Astrocyte (in vitro differentiated cells and primary cell): ENCODE measurements around the gene RAB4B. TPM values are rescaled to one million over a fixed set of nuclear protein-coding genes. Genes with fewer than 3 reads are reported as not detected.
"Not testable (repeated sequence)": the region's sequence is repeated elsewhere in the genome, so short reads cannot be mapped to it uniquely, and the experiment has no call there.

Source experiments
- DNase-seq: peaks from one replicate; pipeline ENCODE4 v3.0.0-alpha.2; 2010; ENCODE audit warnings: low read depth
- FAIRE-seq: peaks from 2 replicates; lab custom pipeline; 2011; peaks lifted over from hg19 to GRCh38; lab: Jason Lieb, UNC
- H2AFZ ChIP-seq: 2 replicates; pipeline ENCODE4 v1.6.0; 2012; ENCODE audit warnings: low read depth, low read length, inconsistent platforms
- H3K27ac ChIP-seq: 2 replicates; pipeline ENCODE4 v1.5.1; 2011; ENCODE audit warnings: low read depth, low read length, inconsistent platforms
- H3K27me3 ChIP-seq: 2 replicates; pipeline ENCODE4 v1.6.0; 2011; ENCODE audit warnings: low read length, inconsistent platforms; ENCODE audit not compliant: insufficient read depth
- H3K36me3 ChIP-seq: 2 replicates; pipeline ENCODE4 v1.5.1; 2011; ENCODE audit warnings: low read length, inconsistent platforms; ENCODE audit not compliant: insufficient read depth
- H3K4me1 ChIP-seq: 2 replicates; pipeline ENCODE4 v1.5.1; 2011; ENCODE audit warnings: low read length, inconsistent platforms; ENCODE audit not compliant: insufficient read depth
- H3K4me2 ChIP-seq: 2 replicates; pipeline ENCODE4 v1.6.0; 2012; ENCODE audit warnings: low read length, inconsistent platforms
- H3K4me3 ChIP-seq: 2 replicates; pipeline ENCODE4 v1.5.1; 2011; ENCODE audit warnings: low read depth, mild to moderate bottlenecking, low read length, inconsistent platforms; ENCODE audit not compliant: insufficient read depth
- H3K79me2 ChIP-seq: 2 replicates; pipeline ENCODE4 v1.6.0; 2012; ENCODE audit warnings: mild to moderate bottlenecking, low read length, inconsistent platforms; ENCODE audit not compliant: insufficient read depth
- H3K9ac ChIP-seq: 2 replicates; pipeline ENCODE4 v1.6.0; 2012; ENCODE audit warnings: mild to moderate bottlenecking, low read length, inconsistent platforms
- H3K9me3 ChIP-seq: 2 replicates; pipeline ENCODE4 v1.5.1; 2012; ENCODE audit warnings: low read depth, mild to moderate bottlenecking, low read length, inconsistent platforms; ENCODE audit not compliant: insufficient read depth
- H4K20me1 ChIP-seq: 2 replicates; pipeline ENCODE4 v1.6.0; 2012; ENCODE audit warnings: low read length, inconsistent platforms; ENCODE audit not compliant: insufficient read depth
- H3K27ac Mint-ChIP-seq: one replicate; pipeline ENCODE4 v1.8.0; 2021; ENCODE audit warnings: mild to moderate bottlenecking, mixed read lengths; ENCODE audit not compliant: unreplicated experiment
- H3K27me3 Mint-ChIP-seq: one replicate; pipeline ENCODE4 v1.8.0; 2021; ENCODE audit warnings: low read depth, mixed read lengths; ENCODE audit not compliant: unreplicated experiment
- H3K36me3 Mint-ChIP-seq: one replicate; pipeline ENCODE4 v1.8.0; 2021; ENCODE audit warnings: low read depth, mixed read lengths; ENCODE audit not compliant: unreplicated experiment
- H3K4me1 Mint-ChIP-seq: one replicate; pipeline ENCODE4 v1.8.0; 2021; ENCODE audit warnings: low read depth, mixed read lengths; ENCODE audit not compliant: unreplicated experiment
- H3K4me3 Mint-ChIP-seq: one replicate; pipeline ENCODE4 v1.8.0; 2021; ENCODE audit warnings: mild to moderate bottlenecking, moderate library complexity, mixed read lengths; ENCODE audit not compliant: unreplicated experiment
- H3K9me3 Mint-ChIP-seq: one replicate; pipeline ENCODE4 v1.8.0; 2021; ENCODE audit warnings: mild to moderate bottlenecking, mixed read lengths; ENCODE audit not compliant: unreplicated experiment
- EZH2 ChIP-seq: IDR thresholded peaks from 2 replicates; pipeline ENCODE4 v1.6.1; 2012; ENCODE audit warnings: mild to moderate bottlenecking, low read length, inconsistent platforms; ENCODE audit not compliant: insufficient read depth
- total RNA-seq: library from RNA; stranded (reverse); gene quantifications from 2 replicates; pipeline ENCODE4 v1.2.1, GENCODE V29; 2021
- TF ChIP-seq, protein P1 (sequence below): IDR thresholded peaks from 2 replicates; pipeline ENCODE4 v1.5.1; 2011; ENCODE audit warnings: low read depth, mild to moderate bottlenecking, inconsistent platforms, low read length, moderate library complexity; ENCODE audit not compliant: insufficient read depth

The RAB4B gene
- total RNA-seq, 1 donor from 2014 or later = 18.8 TPM

DNA sequence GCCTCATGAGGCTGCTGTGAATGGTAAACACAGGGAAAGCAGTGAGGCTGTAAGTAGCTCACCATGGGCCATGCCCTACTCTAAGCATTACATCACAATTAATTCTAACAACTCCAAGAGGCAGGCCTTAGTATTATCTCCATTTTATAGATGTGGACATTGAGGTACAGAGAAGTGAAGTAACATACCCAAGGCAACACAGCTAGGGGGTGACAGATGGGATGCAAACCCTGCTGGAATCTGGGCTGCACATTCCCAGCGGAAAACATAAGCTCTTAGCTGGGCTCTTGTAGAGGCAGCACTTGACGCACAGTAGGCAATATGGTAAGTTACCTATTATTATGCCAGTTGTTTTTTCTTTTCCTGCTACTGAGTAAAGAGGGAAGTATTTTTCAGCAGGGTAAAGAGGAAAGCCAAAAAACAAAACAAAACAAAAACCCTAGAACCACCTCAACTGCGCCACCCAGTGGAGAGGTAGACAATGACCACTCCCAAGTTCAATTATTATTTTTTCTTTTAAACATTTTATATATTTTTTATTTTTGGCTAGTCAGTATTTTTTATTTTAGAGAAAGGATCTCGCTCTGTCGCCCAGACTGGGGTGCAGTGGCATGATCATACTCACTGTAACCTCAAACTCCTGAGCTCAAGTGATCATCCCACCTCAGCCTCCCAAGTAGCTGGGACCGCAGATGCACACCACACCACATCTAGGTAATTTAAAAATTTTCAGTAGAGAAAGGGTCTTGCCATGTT is 41.6 kb downstream of the RAB4B start:
- not testable (repeated sequence) for H3K4me1 ChIP-seq, H3K4me2 ChIP-seq, H3K4me3 Mint-ChIP-seq, H3K27ac ChIP-seq, H3K27me3 ChIP-seq, H3K27ac Mint-ChIP-seq, FAIRE-seq, H3K9me3 Mint-ChIP-seq, H3K9ac ChIP-seq, H3K36me3 Mint-ChIP-seq, H3K36me3 ChIP-seq, H3K79me2 ChIP-seq, DNase-seq, H3K9me3 ChIP-seq, H3K4me3 ChIP-seq, H2AFZ ChIP-seq, H4K20me1 ChIP-seq
- Mint-ChIP-seq H3K4me1 (peaks cover 19% of the 10 kb centered on the region), H3K27me3 (peaks cover 13% of the 10 kb centered on the region)
- TF ChIP-seq, protein P1, sequence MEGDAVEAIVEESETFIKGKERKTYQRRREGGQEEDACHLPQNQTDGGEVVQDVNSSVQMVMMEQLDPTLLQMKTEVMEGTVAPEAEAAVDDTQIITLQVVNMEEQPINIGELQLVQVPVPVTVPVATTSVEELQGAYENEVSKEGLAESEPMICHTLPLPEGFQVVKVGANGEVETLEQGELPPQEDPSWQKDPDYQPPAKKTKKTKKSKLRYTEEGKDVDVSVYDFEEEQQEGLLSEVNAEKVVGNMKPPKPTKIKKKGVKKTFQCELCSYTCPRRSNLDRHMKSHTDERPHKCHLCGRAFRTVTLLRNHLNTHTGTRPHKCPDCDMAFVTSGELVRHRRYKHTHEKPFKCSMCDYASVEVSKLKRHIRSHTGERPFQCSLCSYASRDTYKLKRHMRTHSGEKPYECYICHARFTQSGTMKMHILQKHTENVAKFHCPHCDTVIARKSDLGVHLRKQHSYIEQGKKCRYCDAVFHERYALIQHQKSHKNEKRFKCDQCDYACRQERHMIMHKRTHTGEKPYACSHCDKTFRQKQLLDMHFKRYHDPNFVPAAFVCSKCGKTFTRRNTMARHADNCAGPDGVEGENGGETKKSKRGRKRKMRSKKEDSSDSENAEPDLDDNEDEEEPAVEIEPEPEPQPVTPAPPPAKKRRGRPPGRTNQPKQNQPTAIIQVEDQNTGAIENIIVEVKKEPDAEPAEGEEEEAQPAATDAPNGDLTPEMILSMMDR = peak; percentile 73

DNA sequence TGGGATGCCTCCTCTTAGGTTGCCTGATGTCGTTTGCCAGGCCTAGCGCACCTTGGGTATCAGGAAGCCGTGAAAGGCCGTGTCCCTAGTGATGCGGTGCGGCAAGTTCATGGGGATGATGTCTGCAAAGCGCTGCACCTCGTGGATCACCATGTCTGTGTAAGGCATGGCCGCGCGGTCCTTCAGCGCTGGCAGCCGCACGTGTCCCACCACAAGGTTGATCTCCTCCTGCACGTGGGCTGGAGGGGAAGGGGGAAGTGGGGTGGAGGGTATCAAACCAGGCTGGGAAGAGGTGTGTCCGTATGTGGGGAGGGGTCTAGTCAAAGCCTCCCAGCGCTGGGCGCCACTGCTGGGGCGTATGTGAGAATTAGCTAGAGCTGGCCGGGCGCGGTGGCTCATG is 44.1 kb downstream of the RAB4B start:
- Mint-ChIP-seq H3K27me3 (peaks cover 3% of the 10 kb centered on the region), H3K36me3 (peaks cover 11% of the 10 kb centered on the region), H3K4me1 (peaks cover 19% of the 10 kb centered on the region), H3K9me3 (peaks cover 7% of the 10 kb centered on the region), H3K27ac (no peak overlapping the region), H3K4me3 (peak overlapping the region; percentile 34)
- TF ChIP-seq, protein P1 = no peak
- no peak for TF ChIP-seq EZH2
- FAIRE-seq = no peak
- H3K27ac ChIP-seq = no peak overlapping the region
- no peaks in the 10 kb centered on the region for H3K36me3 ChIP-seq
- no peak overlapping the region for H2AFZ ChIP-seq
- H3K9me3 ChIP-seq = no peaks in the 10 kb centered on the region
- no peak overlapping the region for H3K9ac ChIP-seq
- no peak overlapping the region for H3K4me2 ChIP-seq
- no peak for DNase-seq
- H3K79me2 ChIP-seq = no peaks in the 10 kb centered on the region
- peaks cover 2% of the 10 kb centered on the region for H3K4me1 ChIP-seq
- no peaks in the 10 kb centered on the region for H4K20me1 ChIP-seq
- no peaks in the 10 kb centered on the region for H3K27me3 ChIP-seq
- H3K4me3 ChIP-seq = no peak overlapping the region

DNA sequence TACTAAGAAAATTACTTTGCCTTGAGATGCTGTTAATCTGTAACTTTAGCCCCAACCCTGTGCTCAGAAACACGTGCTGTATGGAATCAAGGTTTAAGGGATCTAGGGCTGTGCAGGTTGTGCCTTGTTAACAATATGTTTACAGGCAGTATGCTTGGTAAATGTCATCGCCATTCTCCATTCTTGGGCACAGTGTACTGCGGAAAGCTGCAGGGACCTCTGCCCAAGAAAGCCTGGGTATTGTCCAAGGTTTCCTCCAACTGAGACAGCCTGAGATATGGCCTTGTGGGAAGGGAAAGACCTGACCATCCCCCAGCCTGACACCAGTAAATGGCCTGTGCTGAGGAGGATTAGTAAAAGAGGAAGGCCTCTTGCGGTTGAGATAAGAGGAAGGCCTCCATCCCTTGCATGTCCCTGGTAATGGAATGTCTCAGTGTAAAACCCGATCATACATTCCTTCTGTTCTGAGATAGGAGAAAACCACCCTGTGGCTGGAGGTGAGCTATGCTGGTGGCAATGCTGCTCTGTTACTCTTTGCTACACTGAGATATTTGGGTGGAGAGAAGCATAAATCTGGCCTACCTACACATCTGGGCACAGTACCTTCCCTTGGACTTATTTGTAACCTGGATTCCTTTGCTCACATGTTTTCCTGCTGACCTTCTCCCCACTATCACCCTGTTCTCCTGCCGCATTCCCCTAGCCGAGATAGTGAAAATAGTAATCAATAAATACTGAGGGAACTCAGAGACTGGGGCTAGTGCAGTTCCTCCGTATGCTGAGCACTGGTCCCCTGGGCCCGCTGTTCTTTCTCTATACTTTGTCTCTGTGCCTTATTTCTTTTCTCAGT is 44.9 kb downstream of the RAB4B start:
- Mint-ChIP-seq H3K4me1 (peaks cover 19% of the 10 kb centered on the region), H3K27ac (peak overlapping the region; percentile 72), H3K4me3 (peak overlapping the region; percentile 34), H3K36me3 (peaks cover 13% of the 10 kb centered on the region)
- H3K4me1 ChIP-seq, H3K27ac ChIP-seq, H3K79me2 ChIP-seq, H3K4me3 ChIP-seq, H3K4me2 ChIP-seq, H3K36me3 ChIP-seq, H3K9me3 ChIP-seq, H3K9ac ChIP-seq, H4K20me1 ChIP-seq, FAIRE-seq, H3K27me3 ChIP-seq, H2AFZ ChIP-seq, H3K9me3 Mint-ChIP-seq, H3K27me3 Mint-ChIP-seq: not testable (repeated sequence)
- peak; percentile 63 for DNase-seq

DNA sequence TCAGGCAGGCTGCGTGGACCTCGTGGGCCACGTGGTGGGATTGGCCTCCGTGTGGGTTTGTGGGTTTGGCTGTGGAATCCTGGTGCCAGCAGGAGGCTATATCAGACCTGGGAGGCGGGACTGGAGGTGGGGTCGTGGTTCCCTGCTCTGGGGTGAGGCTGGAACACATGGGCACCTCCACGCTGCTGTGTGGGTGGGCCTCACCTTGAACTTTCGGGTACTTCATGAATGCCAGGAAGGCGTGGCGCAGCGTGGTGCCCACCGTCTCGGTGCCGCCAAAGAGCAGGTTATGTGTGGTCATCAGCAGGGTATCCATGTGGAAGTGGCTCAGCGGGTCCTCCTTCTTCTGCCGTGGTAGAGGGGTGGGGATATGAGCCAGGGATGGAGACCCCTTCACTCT is 46.9 kb downstream of the RAB4B start:
- not testable (repeated sequence) for H3K4me3 ChIP-seq, H3K27ac ChIP-seq, H3K9ac ChIP-seq, H4K20me1 ChIP-seq, H3K79me2 ChIP-seq, H3K27me3 Mint-ChIP-seq, H3K4me1 ChIP-seq, H3K27ac Mint-ChIP-seq, H3K4me2 ChIP-seq, H3K4me3 Mint-ChIP-seq, H3K9me3 Mint-ChIP-seq, DNase-seq, H3K9me3 ChIP-seq, FAIRE-seq, H3K36me3 ChIP-seq, H2AFZ ChIP-seq, H3K27me3 ChIP-seq
- peaks cover 18% of the 10 kb centered on the region for H3K36me3 Mint-ChIP-seq
- peaks cover 18% of the 10 kb centered on the region for H3K4me1 Mint-ChIP-seq
